HCT116 (cell line): ENCODE measurements around the gene MYCL. TPM values are rescaled to one million over a fixed set of nuclear protein-coding genes. Genes with fewer than 3 reads are reported as not detected.

ENCODE experiments used
- ATAC-seq: fragments of 200-7000 bp; cut with Tn5 transposase; 2 replicates; pipeline ENCODE4 v1.9.1; 2020; ENCODE audit warnings: mild to moderate bottlenecking, moderate library complexity
- BruUV-seq: library from RNA; stranded (reverse); fragments of 400-500 nt; replicated peaks from 2 replicates; lab custom pipeline; 2021; lab: Mats Ljungman, UMichigan
- CTCF ChIA-PET: fragments of 300-600 bp; sonication (Branson Sonifier 250); formaldehyde crosslinking; loops from one replicate; lab custom pipeline; 2021; ENCODE audit warnings: antibody characterized with exemption; lab: Charles Lee
- POLR2A ChIA-PET: fragments of 300-600, 350-600 bp; sonication (Branson Sonifier 250); formaldehyde crosslinking; loops from one replicate; lab custom pipeline; 2021; ENCODE audit warnings: antibody characterized with exemption; lab: Charles Lee
- RAD21 ChIA-PET, 2 experiments: fragments of 300-600 bp; sonication (Branson Sonifier 250); formaldehyde crosslinking; loops; one replicate each; lab custom pipeline; 2023; ENCODE audit warnings: low total read pairs in 2 of 2; ENCODE audit not compliant: uncharacterized antibody in 2 of 2, unreplicated experiment in 2 of 2, low non-redundant PET in 1 of 2; lab: Charles Lee
- DNase-seq: peaks from one replicate; pipeline ENCODE4 v3.0.0-alpha.2; 2010; ENCODE audit warnings: low read depth, low spot score
- H2AFZ ChIP-seq: fragments of 200-600 bp; shearing (Covaris generic), sonication (generic); 2 replicates; pipeline ENCODE4 v1.6.1; 2017; ENCODE audit warnings: low read depth, mixed run types, mixed read lengths, antibody characterized with exemption, low read length; ENCODE audit not compliant: poor library complexity, severe bottlenecking
- H3K27ac ChIP-seq: 2 replicates; pipeline ENCODE4 v1.5.1; 2012; ENCODE audit warnings: low read depth, low read length
- H3K27me3 ChIP-seq: fragments of 200-600 bp; sonication (generic); 2 replicates; pipeline ENCODE4 v1.6.1; 2016; ENCODE audit warnings: mixed run types, low read length, mixed read lengths; ENCODE audit not compliant: insufficient read depth
- H3K36me3 ChIP-seq, 2 experiments: fragments of 200-500 bp in 1 of 2; fragments of 200-600 bp in 1 of 2; sonication (Bioruptor generic) in 1 of 2; sonication (generic) in 1 of 2; 2 replicates each; pipeline versions ENCODE4 v1.5.1 to v1.6.1; 2014 to 2016; ENCODE audit warnings: low read length in 2 of 2, inconsistent platforms in 1 of 2, mixed read lengths in 1 of 2, mixed run types in 1 of 2; ENCODE audit not compliant: insufficient read depth in 2 of 2, control insufficient read depth in 1 of 2
- H3K4me1 ChIP-seq, 2 experiments: fragments of 200-600 bp in 1 of 2; sonication (generic) in 1 of 2; 2 replicates each; pipeline versions ENCODE4 v1.5.1 to v1.6.1; 2012 to 2017; ENCODE audit warnings: low read length in 2 of 2, inconsistent platforms in 1 of 2, mild to moderate bottlenecking in 1 of 2, mixed read lengths in 1 of 2, mixed run types in 1 of 2, moderate library complexity in 1 of 2; ENCODE audit not compliant: insufficient read depth in 2 of 2, control insufficient read depth in 1 of 2
- H3K4me2 ChIP-seq: fragments of 200-600 bp; sonication (generic); 2 replicates; pipeline ENCODE4 v1.6.1; 2017; ENCODE audit warnings: mixed run types, low read length, mixed read lengths
- H3K4me3 ChIP-seq, 2 experiments: fragments of 200-600 bp in 1 of 2; sonication (generic) in 1 of 2; replicated peaks in 1 of 2; 2 replicates each; pipeline ENCODE4 v1.5.1; 2011 to 2016; ENCODE audit warnings: low read length in 2 of 2, control low read depth in 1 of 2, low read depth in 1 of 2, mild to moderate bottlenecking in 1 of 2, mixed read lengths in 1 of 2, mixed run types in 1 of 2
- H3K79me2 ChIP-seq: fragments of 200-600 bp; sonication (generic); 2 replicates; pipeline ENCODE4 v1.6.1; 2017; ENCODE audit warnings: mild to moderate bottlenecking, mixed run types, low read length, moderate library complexity, mixed read lengths; ENCODE audit not compliant: insufficient read depth
- H3K9ac ChIP-seq: fragments of 200-600 bp; sonication (generic); 2 replicates; pipeline ENCODE4 v1.6.1; 2016; ENCODE audit warnings: low read length, mixed read lengths
- H3K9me2 ChIP-seq: fragments of 200-600 bp; sonication (generic), shearing (Covaris generic); 2 replicates; pipeline ENCODE4 v1.6.1; 2017; ENCODE audit warnings: mixed run types, mild to moderate bottlenecking, moderate library complexity; ENCODE audit not compliant: insufficient read depth
- H3K9me3 ChIP-seq, 2 experiments: fragments of 200-500 bp in 1 of 2; fragments of 200-600 bp in 1 of 2; sonication (Bioruptor generic) in 1 of 2; sonication (generic) in 1 of 2; 2 replicates each; pipeline ENCODE4 v1.6.1; 2014 to 2017; ENCODE audit warnings: low read length in 2 of 2, mixed read lengths in 2 of 2, inconsistent platforms in 1 of 2, low read depth in 1 of 2, mild to moderate bottlenecking in 1 of 2, mixed run types in 1 of 2, moderate library complexity in 1 of 2; ENCODE audit not compliant: control insufficient read depth in 1 of 2, insufficient read depth in 1 of 2
- H4K20me1 ChIP-seq: fragments of 200-600 bp; sonication (generic), shearing (Covaris generic); 2 replicates; pipeline ENCODE4 v1.6.1; 2017; ENCODE audit warnings: mixed run types, mild to moderate bottlenecking, moderate library complexity; ENCODE audit not compliant: insufficient read depth
- ATF3 ChIP-seq: IDR thresholded peaks from 2 replicates; pipeline ENCODE4 v1.6.1; 2012
- CBX3 ChIP-seq: IDR thresholded peaks from 2 replicates; pipeline ENCODE4 v1.6.1; 2012; ENCODE audit warnings: low read depth
- CEBPB ChIP-seq: IDR thresholded peaks from 2 replicates; pipeline ENCODE4 v1.6.1; 2012; ENCODE audit warnings: low read depth
- EGR1 ChIP-seq: IDR thresholded peaks from 2 replicates; pipeline ENCODE4 v1.6.1; 2012; ENCODE audit warnings: low read depth
- ELF1 ChIP-seq: IDR thresholded peaks from 2 replicates; pipeline ENCODE4 v1.6.1; 2012; ENCODE audit warnings: low read depth, borderline replicate concordance
- EZH2 ChIP-seq: fragments of 200-600 bp; sonication (generic); IDR thresholded peaks from 2 replicates; pipeline ENCODE4 v1.6.1; 2017; ENCODE audit warnings: antibody characterized with exemption, mixed run types
- EZH2phosphoT487 ChIP-seq: fragments of 200-600 bp; IDR thresholded peaks from 2 replicates; pipeline ENCODE4 v1.6.1; 2018; ENCODE audit warnings: antibody characterized with exemption, borderline replicate concordance
- FOSL1 ChIP-seq: IDR thresholded peaks from 2 replicates; pipeline ENCODE4 v1.6.1; 2012; ENCODE audit warnings: low read depth
- JUND ChIP-seq: IDR thresholded peaks from 2 replicates; pipeline ENCODE4 v1.6.1; 2012
- POLR2A ChIP-seq: IDR thresholded peaks from 2 replicates; pipeline ENCODE4 v1.7.0; 2011; ENCODE audit warnings: borderline replicate concordance; ENCODE audit not compliant: insufficient read depth, insufficient read length; ENCODE audit errors: extremely low read depth
- POLR2AphosphoS5 ChIP-seq: IDR thresholded peaks from 2 replicates; pipeline ENCODE4 v1.6.1; 2011; ENCODE audit warnings: mild to moderate bottlenecking, low read depth, low read length, moderate library complexity
- SIN3A ChIP-seq: IDR thresholded peaks from 2 replicates; pipeline ENCODE4 v1.6.1; 2012; ENCODE audit warnings: low read depth
- SP1 ChIP-seq: IDR thresholded peaks from 2 replicates; pipeline ENCODE4 v1.6.1; 2012; ENCODE audit warnings: low read depth
- TCF7L2 ChIP-seq: IDR thresholded peaks from 2 replicates; pipeline ENCODE4 v1.7.0; 2011; ENCODE audit warnings: borderline replicate concordance, inconsistent platforms; ENCODE audit not compliant: insufficient read depth, insufficient read length; ENCODE audit errors: extremely low read depth
- ZFX ChIP-seq: fragments of 450-650 bp; IDR thresholded peaks from 2 replicates; pipeline ENCODE4 v1.6.1; 2017
- ZNF274 ChIP-seq: fragments of 200-500 bp; sonication (Bioruptor generic); IDR thresholded peaks from 2 replicates; pipeline ENCODE4 v1.6.1; 2014; ENCODE audit warnings: mild to moderate bottlenecking, low read depth, low read length, inconsistent platforms
- intact Hi-C: fragments of 100-400 bp; cut with micrococcal nuclease; formaldehyde crosslinking; loops from 2 replicates; pipeline ENCODE4 v1.10.0; 2022
- total RNA-seq: library from RNA; stranded (reverse); gene quantifications from one replicate; pipeline ENCODE4 v1.2.1, GENCODE V29; 2021; ENCODE audit not compliant: unreplicated experiment
- TF ChIP-seq, protein P1 (sequence below): IDR thresholded peaks from 2 replicates; pipeline ENCODE4 v1.6.1; 2012
- TF ChIP-seq, protein P2 (sequence below): IDR thresholded peaks from 2 replicates; pipeline ENCODE4 v1.6.1; 2011; ENCODE audit warnings: mild to moderate bottlenecking, low read length, moderate library complexity; ENCODE audit not compliant: insufficient replicate concordance; ENCODE audit errors: extremely low read depth

Gene MYCL
- total RNA-seq, 1 experiment from 2014 or later, result 10.0 TPM

- Histone ChIP-seq H3K9ac (no peak overlapping the region), H3K9me3 (no peaks in the 10 kb centered on the region), H3K79me2 (peaks cover 73% of the 10 kb centered on the region), H3K4me1 (no peaks in the 10 kb centered on the region), H3K27ac (no peak overlapping the region), H4K20me1 (peaks cover 5% of the 10 kb centered on the region; the same call in 1 of the 2 replicates), H3K4me2 (no peak overlapping the region), H3K4me3 (no peak overlapping the region), H2AFZ (no peak overlapping the region), H3K36me3 (peaks cover 35 to 40% of the 10 kb centered on the region in 2 experiments), H3K27me3 (no peaks in the 10 kb centered on the region), H3K9me2 (no peaks in the 10 kb centered on the region)
- DNase-seq (no peak), ATAC-seq (no peak)
- intact Hi-C loops, result no loop called here
- ChIA-PET POLR2A (no interaction called here), CTCF (no interaction called here), RAD21 (no interaction called here)
- TF ChIP-seq ATF3, result no peak
- TF ChIP-seq FOSL1, result no peak
- TF ChIP-seq, protein P1, sequence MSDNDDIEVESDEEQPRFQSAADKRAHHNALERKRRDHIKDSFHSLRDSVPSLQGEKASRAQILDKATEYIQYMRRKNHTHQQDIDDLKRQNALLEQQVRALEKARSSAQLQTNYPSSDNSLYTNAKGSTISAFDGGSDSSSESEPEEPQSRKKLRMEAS, result no peak
- no peak for TF ChIP-seq EGR1
- TF ChIP-seq ELF1, result no peak
- no peak for TF ChIP-seq SP1
- no peak for TF ChIP-seq CBX3
- TF ChIP-seq SIN3A, result no peak
- no peak for TF ChIP-seq EZH2phosphoT487
- no TSS peak for BruUV-seq
These were observed 48.8 kb downstream of the MYCL start for GRCh38 chr1:39852876-39853275.

DNA sequence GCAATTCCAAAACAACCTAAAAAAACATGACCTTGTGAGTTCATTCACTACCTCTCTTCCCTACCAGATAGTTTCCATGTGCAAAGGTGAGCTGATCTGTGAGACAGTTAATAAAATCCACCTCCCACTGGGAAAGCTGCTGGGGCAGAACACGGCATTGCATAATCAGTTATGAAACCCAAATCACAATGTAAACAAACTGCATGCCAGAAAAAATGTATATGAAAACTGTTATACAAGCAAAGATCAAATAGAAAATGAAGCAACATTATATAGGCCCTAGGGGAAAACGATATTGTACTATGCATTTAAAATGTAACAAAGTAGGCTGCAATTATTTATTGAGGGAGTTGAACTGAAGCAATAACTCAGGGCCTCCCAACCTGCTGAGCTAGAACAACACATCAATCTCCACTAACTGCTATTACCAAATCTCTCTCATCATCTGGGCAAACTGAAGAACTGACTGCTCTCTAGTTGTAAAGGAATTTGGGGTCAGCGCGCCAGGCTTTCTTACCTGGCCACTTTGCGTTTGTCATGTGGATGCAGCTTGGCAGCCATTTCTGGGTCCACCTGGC lies 49.4 kb downstream of the MYCL start:
- Histone ChIP-seq H3K27ac (no peak overlapping the region), H3K9ac (no peak overlapping the region), H2AFZ (no peak overlapping the region), H3K79me2 (peaks cover 68% of the 10 kb centered on the region), H3K4me3 (no peak overlapping the region), H3K9me3 (no peaks in the 10 kb centered on the region), H3K9me2 (no peaks in the 10 kb centered on the region), H3K36me3 (peaks cover 41 to 46% of the 10 kb centered on the region in 2 experiments), H4K20me1 (peaks cover 2% of the 10 kb centered on the region; the same call in 1 of the 2 replicates), H3K27me3 (no peaks in the 10 kb centered on the region), H3K4me1 (no peaks in the 10 kb centered on the region), H3K4me2 (no peak overlapping the region)
- no peak for ATAC-seq
- POLR2A ChIA-PET, result no interaction called here
- CTCF ChIA-PET, result no interaction called here
- intact Hi-C loops, result no loop called here
- RAD21 ChIA-PET, result no interaction called here
- no TSS peak for BruUV-seq
- no peak for DNase-seq
- TF ChIP-seq, protein P1, result no peak
- no peak for TF ChIP-seq JUND
- TF ChIP-seq, protein P2, sequence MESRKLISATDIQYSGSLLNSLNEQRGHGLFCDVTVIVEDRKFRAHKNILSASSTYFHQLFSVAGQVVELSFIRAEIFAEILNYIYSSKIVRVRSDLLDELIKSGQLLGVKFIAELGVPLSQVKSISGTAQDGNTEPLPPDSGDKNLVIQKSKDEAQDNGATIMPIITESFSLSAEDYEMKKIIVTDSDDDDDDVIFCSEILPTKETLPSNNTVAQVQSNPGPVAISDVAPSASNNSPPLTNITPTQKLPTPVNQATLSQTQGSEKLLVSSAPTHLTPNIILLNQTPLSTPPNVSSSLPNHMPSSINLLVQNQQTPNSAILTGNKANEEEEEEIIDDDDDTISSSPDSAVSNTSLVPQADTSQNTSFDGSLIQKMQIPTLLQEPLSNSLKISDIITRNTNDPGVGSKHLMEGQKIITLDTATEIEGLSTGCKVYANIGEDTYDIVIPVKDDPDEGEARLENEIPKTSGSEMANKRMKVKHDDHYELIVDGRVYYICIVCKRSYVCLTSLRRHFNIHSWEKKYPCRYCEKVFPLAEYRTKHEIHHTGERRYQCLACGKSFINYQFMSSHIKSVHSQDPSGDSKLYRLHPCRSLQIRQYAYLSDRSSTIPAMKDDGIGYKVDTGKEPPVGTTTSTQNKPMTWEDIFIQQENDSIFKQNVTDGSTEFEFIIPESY, result no peak
- TF ChIP-seq TCF7L2, result no peak
- no peak for TF ChIP-seq EZH2
- no peak for TF ChIP-seq POLR2AphosphoS5
- no peak for TF ChIP-seq ZFX
- TF ChIP-seq POLR2A, result no peak
- TF ChIP-seq CEBPB, result no peak
- no peak for TF ChIP-seq ZNF274
- TF ChIP-seq FOSL1, result no peak
